HL-60 (cell line): ENCODE measurements around the gene JAK3.

ENCODE experiments used
- REST ChIP-seq: IDR thresholded peaks from 2 replicates; pipeline ENCODE4 v1.6.1; 2012; ENCODE audit warnings: low read depth; ENCODE audit not compliant: insufficient replicate concordance
- TF ChIP-seq, protein P1 (sequence below): IDR thresholded peaks from one replicate; pipeline ENCODE4 v1.5.1; 2011; ENCODE audit warnings: low read length, control low read depth, inconsistent platforms; ENCODE audit not compliant: insufficient read depth

DNA sequence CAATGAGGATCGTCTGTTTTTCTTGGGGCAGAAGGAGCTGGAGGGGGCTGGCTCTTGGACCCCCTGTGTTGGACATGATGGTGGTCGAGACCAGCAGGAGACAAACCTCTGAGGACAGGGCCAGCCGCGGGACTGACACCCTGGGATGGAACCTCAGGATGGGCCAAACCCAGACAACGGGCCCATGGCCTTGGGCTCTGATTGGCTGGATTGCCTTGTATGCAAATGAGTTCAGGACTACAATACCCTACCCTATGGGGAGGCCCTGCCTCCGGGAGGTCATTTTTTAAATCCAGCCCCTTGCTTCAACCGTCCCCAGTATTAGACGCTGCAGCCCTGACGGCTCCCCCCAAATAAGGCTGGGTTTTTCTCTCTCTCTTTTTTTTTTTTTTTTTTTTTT, 46.0 kb upstream of the JAK3 start:
- TF ChIP-seq, protein P1, sequence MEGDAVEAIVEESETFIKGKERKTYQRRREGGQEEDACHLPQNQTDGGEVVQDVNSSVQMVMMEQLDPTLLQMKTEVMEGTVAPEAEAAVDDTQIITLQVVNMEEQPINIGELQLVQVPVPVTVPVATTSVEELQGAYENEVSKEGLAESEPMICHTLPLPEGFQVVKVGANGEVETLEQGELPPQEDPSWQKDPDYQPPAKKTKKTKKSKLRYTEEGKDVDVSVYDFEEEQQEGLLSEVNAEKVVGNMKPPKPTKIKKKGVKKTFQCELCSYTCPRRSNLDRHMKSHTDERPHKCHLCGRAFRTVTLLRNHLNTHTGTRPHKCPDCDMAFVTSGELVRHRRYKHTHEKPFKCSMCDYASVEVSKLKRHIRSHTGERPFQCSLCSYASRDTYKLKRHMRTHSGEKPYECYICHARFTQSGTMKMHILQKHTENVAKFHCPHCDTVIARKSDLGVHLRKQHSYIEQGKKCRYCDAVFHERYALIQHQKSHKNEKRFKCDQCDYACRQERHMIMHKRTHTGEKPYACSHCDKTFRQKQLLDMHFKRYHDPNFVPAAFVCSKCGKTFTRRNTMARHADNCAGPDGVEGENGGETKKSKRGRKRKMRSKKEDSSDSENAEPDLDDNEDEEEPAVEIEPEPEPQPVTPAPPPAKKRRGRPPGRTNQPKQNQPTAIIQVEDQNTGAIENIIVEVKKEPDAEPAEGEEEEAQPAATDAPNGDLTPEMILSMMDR, result no peak
- TF ChIP-seq REST, result no peak
